ENCODE results near the gene RALGDS. TPM values are rescaled to one million over a fixed set of nuclear protein-coding genes. Genes with fewer than 3 reads are reported as not detected.

RALGDS gene
- total RNA-seq, 2 donors from 2014 or later, result 26.7 to 30.1 TPM

DNA sequence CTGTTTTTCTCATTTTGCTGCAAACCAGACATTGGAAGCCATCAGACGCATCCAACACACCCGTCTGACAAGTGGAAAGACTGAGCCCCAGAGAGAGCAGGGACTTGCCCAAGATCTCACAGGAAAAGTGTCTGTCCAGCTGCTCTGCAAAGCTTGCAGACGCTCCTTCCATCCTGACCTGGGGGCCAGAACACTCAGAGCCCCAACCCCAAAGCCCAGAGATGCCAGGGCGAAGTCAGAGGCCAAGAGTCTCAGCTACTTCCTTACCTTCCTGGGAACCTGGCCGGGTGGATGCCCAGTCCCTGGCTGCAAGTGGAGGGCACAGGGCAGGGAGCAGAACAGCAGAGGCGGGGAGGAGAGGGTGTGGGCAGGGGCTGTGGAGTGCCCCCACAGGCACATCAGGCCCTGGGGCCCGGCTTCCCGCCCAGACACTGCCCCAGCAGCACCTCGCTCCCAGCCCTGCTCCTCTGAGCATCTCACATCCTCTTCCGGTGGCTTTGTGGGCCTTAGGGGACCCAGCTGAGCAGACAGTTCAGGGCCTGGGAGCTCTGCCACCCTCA is 9.7 kb upstream of the RALGDS start:
- Histone ChIP-seq H3K4me1 (peaks cover 0 to 88% of the 10 kb centered on the region in 2 donors), H3K27ac (peak overlapping the region in 1 of 2 donors; percentile 94), H3K9me3 (no peaks in the 10 kb centered on the region), H3K4me3 (no peak overlapping the region), H3K36me3 (no peaks in the 10 kb centered on the region), H3K27me3 (no peaks in the 10 kb centered on the region)
- TF ChIP-seq, protein P1, sequence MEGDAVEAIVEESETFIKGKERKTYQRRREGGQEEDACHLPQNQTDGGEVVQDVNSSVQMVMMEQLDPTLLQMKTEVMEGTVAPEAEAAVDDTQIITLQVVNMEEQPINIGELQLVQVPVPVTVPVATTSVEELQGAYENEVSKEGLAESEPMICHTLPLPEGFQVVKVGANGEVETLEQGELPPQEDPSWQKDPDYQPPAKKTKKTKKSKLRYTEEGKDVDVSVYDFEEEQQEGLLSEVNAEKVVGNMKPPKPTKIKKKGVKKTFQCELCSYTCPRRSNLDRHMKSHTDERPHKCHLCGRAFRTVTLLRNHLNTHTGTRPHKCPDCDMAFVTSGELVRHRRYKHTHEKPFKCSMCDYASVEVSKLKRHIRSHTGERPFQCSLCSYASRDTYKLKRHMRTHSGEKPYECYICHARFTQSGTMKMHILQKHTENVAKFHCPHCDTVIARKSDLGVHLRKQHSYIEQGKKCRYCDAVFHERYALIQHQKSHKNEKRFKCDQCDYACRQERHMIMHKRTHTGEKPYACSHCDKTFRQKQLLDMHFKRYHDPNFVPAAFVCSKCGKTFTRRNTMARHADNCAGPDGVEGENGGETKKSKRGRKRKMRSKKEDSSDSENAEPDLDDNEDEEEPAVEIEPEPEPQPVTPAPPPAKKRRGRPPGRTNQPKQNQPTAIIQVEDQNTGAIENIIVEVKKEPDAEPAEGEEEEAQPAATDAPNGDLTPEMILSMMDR (IDR thresholded peaks at IDR 0.05), result no peak
- no peak for DNase-seq (ENCODE audit: low spot score)

DNA sequence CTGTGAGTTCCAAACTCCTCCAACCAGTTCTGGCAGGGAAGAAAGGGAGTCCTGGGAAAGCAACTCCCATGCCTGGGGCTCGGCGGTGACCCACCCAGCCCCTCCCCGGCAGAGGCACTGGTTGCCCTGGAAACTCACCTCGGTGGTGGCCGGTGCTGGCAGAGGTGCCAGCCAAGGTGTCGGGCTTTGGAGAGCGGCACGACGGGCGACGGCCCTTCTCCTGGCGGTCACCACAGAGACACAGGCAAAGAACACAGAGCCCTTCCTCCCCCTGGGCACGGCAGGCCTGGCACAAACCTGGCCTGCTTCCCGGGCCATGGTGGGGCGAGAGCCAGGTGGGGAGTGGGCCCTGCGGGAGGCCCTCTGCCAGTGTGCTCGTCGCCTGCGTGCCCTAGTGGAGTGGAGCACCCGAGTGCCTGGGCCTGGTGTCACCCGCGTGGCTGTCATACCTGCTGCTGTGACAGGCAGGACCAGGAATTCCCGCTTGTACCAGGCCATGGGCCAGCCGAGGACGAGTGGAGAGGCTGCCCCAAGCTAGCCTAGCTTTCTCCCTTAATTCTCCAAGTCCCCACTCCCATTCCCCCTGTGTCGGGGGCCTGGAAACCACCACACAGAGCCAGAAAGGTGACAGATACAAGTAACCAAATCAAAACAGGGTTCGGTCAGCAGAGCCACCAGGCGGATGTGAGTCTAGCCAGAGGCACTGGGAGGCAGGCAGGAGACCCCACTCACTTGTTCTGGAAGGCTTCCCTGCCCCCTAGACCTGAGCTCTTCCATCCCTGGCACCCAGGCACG is 8.2 kb upstream of the RALGDS start:
- Histone ChIP-seq H3K27me3 (no peaks in the 10 kb centered on the region), H3K4me1 (peaks cover 0 to 77% of the 10 kb centered on the region in 2 donors), H3K4me3 (no peak overlapping the region), H3K9me3 (no peaks in the 10 kb centered on the region), H3K36me3 (no peaks in the 10 kb centered on the region), H3K27ac (peak overlapping the region; percentile 86 to 94)
- no peak for DNase-seq (ENCODE audit: low spot score)
- TF ChIP-seq, protein P1 (IDR thresholded peaks at IDR 0.05), result no peak

DNA sequence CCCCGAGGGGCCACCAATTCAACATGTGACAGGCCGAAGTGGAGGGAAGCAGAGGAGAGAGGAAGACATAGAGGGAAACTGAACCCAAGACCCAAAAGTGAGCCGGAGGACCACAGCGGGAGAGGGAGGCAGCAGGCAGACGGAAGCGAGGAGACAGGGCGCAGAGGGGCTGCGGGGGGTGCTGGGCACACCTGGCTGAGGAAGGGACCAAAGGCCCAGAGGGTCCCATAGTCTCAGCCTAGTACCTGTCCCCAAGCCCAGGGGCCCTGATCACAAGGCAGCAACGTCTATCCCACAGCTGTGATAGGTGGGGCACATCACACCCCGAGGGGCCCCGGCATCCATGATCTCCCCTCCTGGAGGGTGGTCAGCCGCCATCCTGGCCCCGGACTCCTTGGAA is 7.1 kb upstream of the RALGDS start:
- Histone ChIP-seq H3K4me3 (no peak overlapping the region), H3K36me3 (no peaks in the 10 kb centered on the region), H3K27me3 (no peaks in the 10 kb centered on the region), H3K4me1 (peaks cover 0 to 70% of the 10 kb centered on the region in 2 donors), H3K9me3 (no peaks in the 10 kb centered on the region), H3K27ac (peak overlapping the region; percentile 86 to 94)
- TF ChIP-seq, protein P1 (IDR thresholded peaks at IDR 0.05), result no peak
- no peak for DNase-seq (ENCODE audit: low spot score)

DNA sequence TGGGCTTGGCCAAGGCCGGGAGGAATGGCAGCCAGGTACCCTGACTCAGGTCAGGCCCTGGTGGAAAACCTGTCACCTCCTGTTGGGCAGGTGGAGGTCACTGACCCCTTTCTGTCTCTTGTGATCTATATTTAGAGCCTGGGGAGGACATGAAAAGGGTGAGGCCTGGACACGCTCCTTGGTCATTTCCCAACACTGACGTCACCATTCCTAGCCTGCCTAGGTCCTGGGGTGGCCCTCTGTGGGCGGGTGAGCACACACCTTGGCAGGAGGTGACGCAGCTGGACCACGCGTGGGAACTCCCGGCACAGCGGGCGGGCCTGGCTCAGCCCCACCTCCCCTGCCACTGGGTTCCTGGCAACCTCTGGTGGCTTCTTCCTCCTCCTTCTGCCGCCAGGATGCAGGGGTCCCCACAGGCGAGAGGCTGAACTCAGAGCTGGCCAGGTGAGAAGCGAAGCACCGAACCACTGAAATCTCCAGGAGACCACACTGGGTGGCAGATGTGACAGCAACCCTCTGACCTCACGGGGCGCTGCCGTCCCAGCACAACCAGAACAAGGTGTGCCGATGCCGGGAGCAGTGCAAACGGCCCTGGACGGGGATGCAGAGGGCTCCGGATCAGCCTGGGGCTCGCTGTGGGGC is 6.4 kb upstream of the RALGDS start:
- Histone ChIP-seq H3K9me3 (no peaks in the 10 kb centered on the region), H3K4me1 (peaks cover 0 to 70% of the 10 kb centered on the region in 2 donors), H3K4me3 (no peak overlapping the region), H3K27me3 (no peaks in the 10 kb centered on the region), H3K27ac (peak overlapping the region; percentile 86 to 94), H3K36me3 (no peaks in the 10 kb centered on the region)
- TF ChIP-seq, protein P1 (IDR thresholded peaks at IDR 0.05), result no peak
- DNase-seq (ENCODE audit: low spot score), result no peak

DNA sequence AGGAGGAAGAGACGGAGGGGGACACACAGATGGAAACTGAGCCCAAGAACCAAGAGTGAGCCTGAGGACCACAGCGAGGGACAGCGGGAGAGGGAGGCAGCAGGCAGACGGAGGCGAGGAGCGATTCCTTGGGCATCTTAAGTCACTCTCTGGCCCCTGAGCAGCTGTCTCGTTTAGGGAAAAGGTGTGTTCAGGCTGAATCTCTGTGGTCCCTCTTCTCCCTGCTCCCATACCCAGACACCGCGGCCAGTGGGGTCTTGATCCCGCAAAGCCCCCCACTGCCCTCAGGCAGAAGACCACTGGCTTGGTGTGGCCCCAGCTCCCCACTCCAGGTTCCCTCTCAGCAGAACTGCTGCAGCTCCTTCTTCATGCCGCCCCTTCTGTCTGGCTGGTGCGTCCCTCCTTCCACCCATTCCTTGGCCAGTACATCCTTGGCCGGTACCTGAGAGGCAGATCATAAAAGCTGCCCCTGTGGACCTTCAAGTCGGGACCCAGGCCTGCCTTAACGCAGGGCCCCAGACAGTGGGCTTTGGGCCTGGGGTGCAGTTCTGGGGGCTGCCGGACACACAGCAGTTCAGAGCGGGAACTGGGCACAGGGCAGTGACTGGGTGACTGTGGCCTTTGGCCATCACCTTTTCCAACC is 5.8 kb upstream of the RALGDS start:
- DNase-seq (ENCODE audit: low spot score), result no peak
- Histone ChIP-seq H3K4me1 (peaks cover 0 to 70% of the 10 kb centered on the region in 2 donors), H3K4me3 (peak overlapping the region; percentile 10 to 38), H3K36me3 (no peaks in the 10 kb centered on the region), H3K9me3 (no peaks in the 10 kb centered on the region), H3K27me3 (no peaks in the 10 kb centered on the region), H3K27ac (peak overlapping the region; percentile 86 to 94)
- TF ChIP-seq, protein P1 (IDR thresholded peaks at IDR 0.05), result no peak
